Measurements from ENCODE around the gene ALDH1A1. TPM values are rescaled to one million over a fixed set of nuclear protein-coding genes. Genes with fewer than 3 reads are reported as not detected.
A peak's percentile ranks its signal among the peaks of the same experiment; 100 is the strongest.

The ALDH1A1 gene
- total RNA-seq, 1 donor from 2014 or later = 43.9 TPM

- H3K4me3 ChIP-seq = no peak overlapping the region
- DNase-seq (ENCODE audit: low spot score in 2 of 2) = no peak
- no peak overlapping the region for H3K27ac ChIP-seq
- H3K36me3 ChIP-seq = peaks cover 30 to 36% of the 10 kb centered on the region in 2 donors
- TF ChIP-seq, protein P1, sequence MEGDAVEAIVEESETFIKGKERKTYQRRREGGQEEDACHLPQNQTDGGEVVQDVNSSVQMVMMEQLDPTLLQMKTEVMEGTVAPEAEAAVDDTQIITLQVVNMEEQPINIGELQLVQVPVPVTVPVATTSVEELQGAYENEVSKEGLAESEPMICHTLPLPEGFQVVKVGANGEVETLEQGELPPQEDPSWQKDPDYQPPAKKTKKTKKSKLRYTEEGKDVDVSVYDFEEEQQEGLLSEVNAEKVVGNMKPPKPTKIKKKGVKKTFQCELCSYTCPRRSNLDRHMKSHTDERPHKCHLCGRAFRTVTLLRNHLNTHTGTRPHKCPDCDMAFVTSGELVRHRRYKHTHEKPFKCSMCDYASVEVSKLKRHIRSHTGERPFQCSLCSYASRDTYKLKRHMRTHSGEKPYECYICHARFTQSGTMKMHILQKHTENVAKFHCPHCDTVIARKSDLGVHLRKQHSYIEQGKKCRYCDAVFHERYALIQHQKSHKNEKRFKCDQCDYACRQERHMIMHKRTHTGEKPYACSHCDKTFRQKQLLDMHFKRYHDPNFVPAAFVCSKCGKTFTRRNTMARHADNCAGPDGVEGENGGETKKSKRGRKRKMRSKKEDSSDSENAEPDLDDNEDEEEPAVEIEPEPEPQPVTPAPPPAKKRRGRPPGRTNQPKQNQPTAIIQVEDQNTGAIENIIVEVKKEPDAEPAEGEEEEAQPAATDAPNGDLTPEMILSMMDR (IDR thresholded peaks at IDR 0.05) = no peak
- intact Hi-C loops (cut with DNase I) = no loop called here
- no peaks in the 10 kb centered on the region for H3K9me3 ChIP-seq
- H3K27me3 ChIP-seq = no peaks in the 10 kb centered on the region
- peaks cover 0 to 2% of the 10 kb centered on the region in 2 donors for H3K4me1 ChIP-seq
Measured at GRCh38 chr9:72915659-72916058, 37.2 kb downstream of the ALDH1A1 start.

DNA sequence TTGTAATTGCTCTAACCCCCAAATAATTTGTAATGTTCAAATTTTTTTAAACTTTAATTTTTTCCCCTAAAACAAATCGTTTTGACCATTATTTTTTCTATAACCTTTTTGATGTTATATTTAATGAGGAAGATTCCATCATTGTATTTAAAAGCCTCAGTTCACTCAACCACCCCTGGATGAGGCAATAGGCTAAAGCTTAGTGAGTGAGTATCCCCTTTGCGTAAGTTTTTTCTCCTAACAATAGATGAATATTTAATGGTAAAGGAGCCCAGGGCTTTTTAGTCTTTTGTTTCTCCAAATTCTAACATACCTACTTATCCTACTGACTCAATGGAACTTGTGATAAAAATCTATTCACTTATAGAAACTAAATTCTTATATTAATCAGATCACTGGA lies 38.1 kb downstream of the ALDH1A1 start:
- H3K4me3 ChIP-seq = no peak overlapping the region
- no peaks in the 10 kb centered on the region for H3K9me3 ChIP-seq
- H3K4me1 ChIP-seq = peaks cover 0 to 2% of the 10 kb centered on the region in 2 donors
- H3K27ac ChIP-seq = no peak overlapping the region
- no peak for DNase-seq (ENCODE audit: low spot score in 2 of 2)
- H3K36me3 ChIP-seq = peaks cover 30 to 36% of the 10 kb centered on the region in 2 donors
- intact Hi-C loops (cut with DNase I) = no loop called here
- H3K27me3 ChIP-seq = no peaks in the 10 kb centered on the region
- TF ChIP-seq, protein P1 (IDR thresholded peaks at IDR 0.05) = no peak

GRCh38 chr9:72913382-72914009 lies 39.4 kb downstream of the ALDH1A1 start:
- no peaks in the 10 kb centered on the region for H3K9me3 ChIP-seq
- no peak overlapping the region for H3K4me3 ChIP-seq
- peaks cover 0 to 2% of the 10 kb centered on the region in 2 donors for H3K4me1 ChIP-seq
- intact Hi-C loops (cut with DNase I) = loop anchor here (2.0 kb wide), 1 partner anchor 109 kb away; no protein-coding TSS in a partner anchor
- peaks cover 36 to 40% of the 10 kb centered on the region in 2 donors for H3K36me3 ChIP-seq
- H3K27ac ChIP-seq = peak overlapping the region; percentile 65 to 66
- DNase-seq (ENCODE audit: low spot score in 2 of 2) = no peak
- H3K27me3 ChIP-seq = no peaks in the 10 kb centered on the region
- TF ChIP-seq, protein P1 (IDR thresholded peaks at IDR 0.05) = no peak

GRCh38 chr9:72912476-72913381 lies 40.1 kb downstream of the ALDH1A1 start:
- Histone ChIP-seq H3K4me1 (peaks cover 0 to 2% of the 10 kb centered on the region in 2 donors), H3K9me3 (no peaks in the 10 kb centered on the region), H3K27me3 (no peaks in the 10 kb centered on the region), H3K36me3 (peaks cover 35 to 40% of the 10 kb centered on the region in 2 donors), H3K4me3 (peak overlapping the region in 1 of 2 donors; percentile 48), H3K27ac (peak overlapping the region; percentile 65 to 66)
- intact Hi-C loops (cut with DNase I) = loop anchor here (2.0 kb wide), 1 partner anchor 110 kb away; no protein-coding TSS in a partner anchor
- TF ChIP-seq, protein P1 (IDR thresholded peaks at IDR 0.05) = no peak
- no peak for DNase-seq (ENCODE audit: low spot score in 2 of 2)

GRCh38 chr9:72911816-72912215 lies 41.0 kb downstream of the ALDH1A1 start:
- H3K27ac ChIP-seq = no peak overlapping the region
- no peaks in the 10 kb centered on the region for H3K27me3 ChIP-seq
- TF ChIP-seq, protein P1 (IDR thresholded peaks at IDR 0.05) = no peak
- no peak for DNase-seq (ENCODE audit: low spot score in 2 of 2)
- peaks cover 34 to 35% of the 10 kb centered on the region in 2 donors for H3K36me3 ChIP-seq
- H3K9me3 ChIP-seq = no peaks in the 10 kb centered on the region
- H3K4me1 ChIP-seq = peaks cover 0 to 2% of the 10 kb centered on the region in 2 donors
- intact Hi-C loops (cut with DNase I) = loop anchor here (2.0 kb wide), 1 partner anchor 111 kb away; no protein-coding TSS in a partner anchor
- no peak overlapping the region for H3K4me3 ChIP-seq
